GM19455 (cell line): ENCODE data around the gene CNIH3.
A peak's percentile ranks its signal among the peaks of the same experiment; 100 is the strongest.

Experiments used
- ATAC-seq: cut with Tn5 transposase; IDR thresholded peaks from one replicate; pipeline ENCODE4 v1.9.1; 2021; ENCODE audit not compliant: unreplicated experiment

The CNIH3 gene

GRCh38 chr1:224714553-224714952, 98.4 kb downstream of the CNIH3 start:
- no peak for ATAC-seq

GRCh38 chr1:224718470-224719053, 102.4 kb downstream of the CNIH3 start:
- no peak for ATAC-seq

- no peak for ATAC-seq
Observed at GRCh38 chr1:224719716-224720115, 103.6 kb downstream of the CNIH3 start.

- ATAC-seq: no peak
Observed at GRCh38 chr1:224720216-224720615, 104.1 kb downstream of the CNIH3 start.

- no peak for ATAC-seq
Observed at GRCh38 chr1:224721000-224721399, 104.9 kb downstream of the CNIH3 start.

GRCh38 chr1:224722838-224723237, 106.7 kb downstream of the CNIH3 start:
- ATAC-seq: no peak

GRCh38 chr1:224724566-224724965, 108.4 kb downstream of the CNIH3 start:
- no peak for ATAC-seq

- no peak for ATAC-seq
Observed at GRCh38 chr1:224726441-224727182, 110.5 kb downstream of the CNIH3 start.

- ATAC-seq: no peak
Observed at GRCh38 chr1:224727351-224728289, 111.5 kb downstream of the CNIH3 start.

- ATAC-seq: no peak
Observed at GRCh38 chr1:224730540-224730939, 114.4 kb downstream of the CNIH3 start.

GRCh38 chr1:224730965-224731364, 114.8 kb downstream of the CNIH3 start:
- ATAC-seq: no peak

- no peak for ATAC-seq
Observed at GRCh38 chr1:224731633-224732032, 115.5 kb downstream of the CNIH3 start.

GRCh38 chr1:224732377-224733026, 116.4 kb downstream of the CNIH3 start:
- no peak for ATAC-seq

GRCh38 chr1:224733027-224733911, 117.2 kb downstream of the CNIH3 start:
- ATAC-seq: peak; percentile 46

GRCh38 chr1:224734261-224734935, 118.3 kb downstream of the CNIH3 start:
- ATAC-seq: no peak

- ATAC-seq: no peak
Observed at GRCh38 chr1:224735159-224735558, 119.0 kb downstream of the CNIH3 start.

GRCh38 chr1:224736619-224737352, 120.7 kb downstream of the CNIH3 start:
- ATAC-seq: peak; percentile 44

GRCh38 chr1:224737353-224737727, 121.2 kb downstream of the CNIH3 start:
- ATAC-seq: no peak
